ENCODE results near the gene LRP3. TPM values are rescaled to one million over a fixed set of nuclear protein-coding genes. Genes with fewer than 3 reads are reported as not detected.

The LRP3 gene
- total and polyA plus RNA-seq, 2 of the 13 experiments (the other 11 are each of a cell fraction or from before 2014, with no cell fraction given), result 17.6 to 51.6 TPM

DNA sequence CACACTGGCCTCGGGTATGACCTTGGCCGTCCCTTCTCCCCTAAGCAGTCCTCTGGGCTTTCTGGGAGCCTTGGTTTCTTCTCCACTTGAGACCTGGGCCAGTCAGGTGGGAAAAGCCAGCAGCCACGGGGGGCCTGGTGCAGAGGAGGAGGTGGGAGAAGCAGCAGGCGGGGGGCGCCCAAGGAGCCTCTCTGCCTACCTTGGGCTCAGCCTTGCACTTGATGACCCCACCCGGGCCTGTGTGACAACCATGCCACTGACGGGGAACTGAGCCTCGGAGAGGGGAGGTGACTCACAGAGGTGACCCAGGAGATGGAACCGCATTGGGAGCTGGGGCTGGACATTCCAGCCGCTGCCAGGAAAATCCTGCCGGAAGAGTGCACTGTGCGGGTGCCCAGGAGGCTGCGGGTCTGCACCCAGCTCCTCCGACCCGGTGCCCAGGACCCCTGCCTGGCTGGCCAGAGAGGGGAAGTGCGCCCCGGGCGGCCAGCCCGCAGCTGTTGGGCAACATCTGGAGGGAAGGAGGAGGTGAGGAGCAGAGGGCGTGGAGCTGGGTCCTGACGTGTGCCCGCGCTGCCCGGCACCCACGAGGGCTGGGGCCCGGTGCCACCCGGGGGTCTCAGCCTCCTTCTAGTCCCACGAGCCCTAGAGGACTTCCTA, 55.0 kb downstream of the LRP3 start (continued):
- TF ChIP-seq ZFP62 (CRISPR knock-in tag; IDR thresholded peaks at IDR 0.05) (no peak), NFKBIZ (CRISPR knock-in tag; IDR thresholded peaks at IDR 0.05) (no peak), ZNF333 (CRISPR knock-in tag; IDR thresholded peaks at IDR 0.05; ENCODE audit: borderline replicate concordance) (peak; percentile 80; the same call in 1 of the 2 replicates), CEBPG (CRISPR knock-in tag; IDR thresholded peaks at IDR 0.05) (peak; percentile 89), REPIN1 (CRISPR knock-in tag; IDR thresholded peaks at IDR 0.05; ENCODE audit: borderline replicate concordance, low read depth) (0 out of 2 replicates have a peak, but pooled peaks have one; percentile 35), CEBPB (IDR thresholded peaks at IDR 0.05; ENCODE audit: borderline replicate concordance, low read depth, low read length) (peak; percentile 85), ZBTB21 (CRISPR knock-in tag; IDR thresholded peaks at IDR 0.05) (no peak), TBX2 (CRISPR knock-in tag; IDR thresholded peaks at IDR 0.05; ENCODE audit: borderline replicate concordance) (0 out of 2 replicates have a peak, but pooled peaks have one; percentile 24), ZFP90 (CRISPR knock-in tag; IDR thresholded peaks at IDR 0.05; ENCODE audit: borderline replicate concordance) (0 out of 2 replicates have a peak, but pooled peaks have one; percentile 70), NCOA5 (CRISPR knock-in tag; IDR thresholded peaks at IDR 0.05) (no peak), KAT7 (CRISPR knock-in tag; IDR thresholded peaks at IDR 0.05; ENCODE audit: borderline replicate concordance) (no peak), TCF12 (IDR thresholded peaks at IDR 0.05) (no peak), TCF12 (CRISPR knock-in tag; IDR thresholded peaks at IDR 0.05) (peak; percentile 62; the same call in 1 of the 2 replicates), ZNF510 (CRISPR knock-in tag; IDR thresholded peaks at IDR 0.05; ENCODE audit: low read depth) (no peak), SOX6 (IDR thresholded peaks at IDR 0.05) (no peak), SOX6 (CRISPR knock-in tag; IDR thresholded peaks at IDR 0.05) (peak; percentile 23; the same call in 1 of the 2 replicates), ZBTB1 (CRISPR knock-in tag; IDR thresholded peaks at IDR 0.05; ENCODE audit: borderline replicate concordance) (no peak)
- TF ChIP-seq, protein P1, sequence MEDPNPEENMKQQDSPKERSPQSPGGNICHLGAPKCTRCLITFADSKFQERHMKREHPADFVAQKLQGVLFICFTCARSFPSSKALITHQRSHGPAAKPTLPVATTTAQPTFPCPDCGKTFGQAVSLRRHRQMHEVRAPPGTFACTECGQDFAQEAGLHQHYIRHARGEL (CRISPR knock-in tag; IDR thresholded peaks at IDR 0.05), result 0 out of 2 replicates have a peak, but pooled peaks have one; percentile 73
- TF ChIP-seq, protein P2, sequence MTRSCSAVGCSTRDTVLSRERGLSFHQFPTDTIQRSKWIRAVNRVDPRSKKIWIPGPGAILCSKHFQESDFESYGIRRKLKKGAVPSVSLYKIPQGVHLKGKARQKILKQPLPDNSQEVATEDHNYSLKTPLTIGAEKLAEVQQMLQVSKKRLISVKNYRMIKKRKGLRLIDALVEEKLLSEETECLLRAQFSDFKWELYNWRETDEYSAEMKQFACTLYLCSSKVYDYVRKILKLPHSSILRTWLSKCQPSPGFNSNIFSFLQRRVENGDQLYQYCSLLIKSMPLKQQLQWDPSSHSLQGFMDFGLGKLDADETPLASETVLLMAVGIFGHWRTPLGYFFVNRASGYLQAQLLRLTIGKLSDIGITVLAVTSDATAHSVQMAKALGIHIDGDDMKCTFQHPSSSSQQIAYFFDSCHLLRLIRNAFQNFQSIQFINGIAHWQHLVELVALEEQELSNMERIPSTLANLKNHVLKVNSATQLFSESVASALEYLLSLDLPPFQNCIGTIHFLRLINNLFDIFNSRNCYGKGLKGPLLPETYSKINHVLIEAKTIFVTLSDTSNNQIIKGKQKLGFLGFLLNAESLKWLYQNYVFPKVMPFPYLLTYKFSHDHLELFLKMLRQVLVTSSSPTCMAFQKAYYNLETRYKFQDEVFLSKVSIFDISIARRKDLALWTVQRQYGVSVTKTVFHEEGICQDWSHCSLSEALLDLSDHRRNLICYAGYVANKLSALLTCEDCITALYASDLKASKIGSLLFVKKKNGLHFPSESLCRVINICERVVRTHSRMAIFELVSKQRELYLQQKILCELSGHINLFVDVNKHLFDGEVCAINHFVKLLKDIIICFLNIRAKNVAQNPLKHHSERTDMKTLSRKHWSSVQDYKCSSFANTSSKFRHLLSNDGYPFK (CRISPR knock-in tag; IDR thresholded peaks at IDR 0.05; ENCODE audit: borderline replicate concordance), result no peak
- TF ChIP-seq, protein P3, sequence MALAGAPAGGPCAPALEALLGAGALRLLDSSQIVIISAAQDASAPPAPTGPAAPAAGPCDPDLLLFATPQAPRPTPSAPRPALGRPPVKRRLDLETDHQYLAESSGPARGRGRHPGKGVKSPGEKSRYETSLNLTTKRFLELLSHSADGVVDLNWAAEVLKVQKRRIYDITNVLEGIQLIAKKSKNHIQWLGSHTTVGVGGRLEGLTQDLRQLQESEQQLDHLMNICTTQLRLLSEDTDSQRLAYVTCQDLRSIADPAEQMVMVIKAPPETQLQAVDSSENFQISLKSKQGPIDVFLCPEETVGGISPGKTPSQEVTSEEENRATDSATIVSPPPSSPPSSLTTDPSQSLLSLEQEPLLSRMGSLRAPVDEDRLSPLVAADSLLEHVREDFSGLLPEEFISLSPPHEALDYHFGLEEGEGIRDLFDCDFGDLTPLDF (CRISPR knock-in tag; IDR thresholded peaks at IDR 0.05), result no peak
- TF ChIP-seq, protein P4, sequence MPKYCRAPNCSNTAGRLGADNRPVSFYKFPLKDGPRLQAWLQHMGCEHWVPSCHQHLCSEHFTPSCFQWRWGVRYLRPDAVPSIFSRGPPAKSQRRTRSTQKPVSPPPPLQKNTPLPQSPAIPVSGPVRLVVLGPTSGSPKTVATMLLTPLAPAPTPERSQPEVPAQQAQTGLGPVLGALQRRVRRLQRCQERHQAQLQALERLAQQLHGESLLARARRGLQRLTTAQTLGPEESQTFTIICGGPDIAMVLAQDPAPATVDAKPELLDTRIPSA (CRISPR knock-in tag; IDR thresholded peaks at IDR 0.05; ENCODE audit: borderline replicate concordance), result 0 out of 2 replicates have a peak, but pooled peaks have one; percentile 46
